Measurements from ENCODE around the gene NHP2.
"Not testable (repeated sequence)": the region's sequence is repeated elsewhere in the genome, so short reads cannot be mapped to it uniquely, and the experiment has no call there.

Gene NHP2

GRCh38 chr5:178129296-178129695 is 24.4 kb downstream of the NHP2 start:
- no peak for DNase-seq

DNA sequence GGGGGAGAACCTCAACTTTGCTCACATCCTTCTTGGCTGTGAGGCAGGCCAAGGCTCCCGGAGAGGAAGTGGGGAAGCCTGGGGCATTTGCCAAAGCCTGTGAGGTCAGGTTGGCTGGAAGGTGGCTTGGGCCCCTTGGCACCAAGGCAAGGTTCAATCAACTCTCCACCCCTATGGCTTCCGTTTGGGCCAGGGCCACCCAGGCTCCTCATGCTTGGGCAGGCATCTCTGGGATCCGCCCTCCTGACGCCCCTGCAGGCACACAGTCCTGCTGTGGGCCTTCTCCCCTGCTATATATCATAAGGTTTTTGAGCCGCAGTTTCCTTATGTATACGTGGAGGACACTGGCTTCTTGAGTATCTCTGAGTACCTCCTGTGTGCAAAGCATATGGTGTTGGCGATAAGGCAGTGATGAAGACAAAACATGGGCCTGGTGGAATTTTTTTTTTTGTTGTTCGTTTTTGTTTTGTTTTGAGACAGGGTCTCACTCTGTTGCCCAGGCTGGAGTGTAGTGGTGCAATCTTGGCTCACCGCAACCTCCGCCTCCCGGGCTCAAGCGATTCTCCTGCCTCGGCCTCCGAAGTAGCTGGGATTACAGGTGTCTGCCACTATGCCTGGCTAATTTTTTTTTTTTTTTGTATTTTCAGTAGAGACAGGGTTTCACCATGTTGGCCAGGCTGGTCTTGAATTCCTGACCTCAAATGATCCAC is 26.2 kb downstream of the NHP2 start:
- DNase-seq, result not testable (repeated sequence)

GRCh38 chr5:178126556-178126955 is 27.1 kb downstream of the NHP2 start:
- DNase-seq, result no peak

DNA sequence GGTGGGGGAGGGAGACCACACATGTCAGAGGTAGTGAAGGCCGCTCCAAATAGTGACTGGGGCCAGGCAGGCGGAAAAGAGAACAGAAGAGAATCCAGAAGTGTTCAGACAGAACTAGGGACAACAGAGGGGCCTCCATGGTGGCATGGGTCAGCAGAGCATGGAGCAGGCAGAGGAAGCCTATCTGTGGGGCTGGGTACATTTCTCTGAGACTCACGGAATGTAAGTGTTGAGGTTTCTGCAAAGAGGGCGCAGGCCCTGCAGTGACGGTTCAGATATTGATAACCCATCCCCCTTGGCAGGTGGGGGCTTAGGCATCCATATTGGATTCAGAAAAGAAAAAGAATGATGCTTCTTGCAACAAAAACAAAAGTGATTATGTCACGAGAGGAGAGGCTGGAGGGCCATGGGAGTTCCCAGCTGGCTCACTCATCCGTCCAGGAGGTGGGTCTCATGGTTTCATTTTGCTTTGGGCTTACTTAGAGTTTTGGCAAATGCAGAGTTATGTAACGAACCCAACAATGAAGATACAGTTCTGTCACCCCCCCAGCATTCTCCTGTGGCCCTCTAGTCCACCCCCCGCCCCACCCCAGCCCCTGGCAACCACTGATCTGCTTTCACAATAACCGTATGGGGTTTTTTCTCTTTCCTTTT is 28.3 kb downstream of the NHP2 start:
- DNase-seq, result no peak

- DNase-seq, result no peak
Observed at GRCh38 chr5:178123966-178124925, 29.4 kb downstream of the NHP2 start.

DNA sequence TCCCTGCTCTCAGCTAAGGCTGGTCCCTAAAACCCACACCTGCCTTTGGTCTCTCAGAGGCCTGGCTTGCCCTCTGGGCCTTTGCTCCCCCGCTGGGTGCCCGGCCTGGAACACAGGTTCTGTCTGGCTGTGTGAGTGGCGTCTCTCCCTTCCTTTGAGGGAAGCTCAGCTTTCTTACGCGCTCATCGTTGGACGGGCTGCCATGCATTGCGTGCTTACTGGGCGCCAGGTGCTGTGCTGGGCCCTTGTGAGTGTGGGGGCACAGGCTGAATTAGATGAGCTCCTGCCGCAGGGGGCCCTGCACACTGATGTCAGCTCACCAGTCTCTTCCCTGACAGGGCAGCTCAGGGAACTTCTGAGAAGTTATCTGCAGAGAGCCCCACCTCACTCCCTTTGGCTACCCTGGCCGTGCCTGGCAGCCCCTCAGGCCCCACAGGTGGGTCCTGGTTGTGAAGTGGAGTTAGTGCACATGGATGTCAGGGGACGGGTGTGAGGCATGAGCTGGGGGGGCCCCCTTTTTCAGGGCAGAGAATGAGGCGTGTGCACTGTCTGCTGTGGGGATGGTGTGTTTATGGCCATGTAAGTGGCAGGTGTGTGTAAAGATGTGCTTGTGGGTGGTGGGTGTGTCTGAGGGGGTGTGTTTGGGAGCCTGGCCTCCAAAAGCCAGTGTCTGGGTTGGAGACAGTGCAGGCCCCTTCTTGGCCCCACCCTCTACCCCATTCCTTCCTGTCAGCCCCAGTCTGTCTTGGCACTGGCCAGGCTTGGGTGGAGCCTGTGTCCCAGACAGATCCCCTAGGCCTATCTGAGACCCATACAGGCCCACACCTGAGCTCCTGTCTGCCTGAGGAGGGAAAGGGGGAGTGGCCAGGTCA is 30.4 kb downstream of the NHP2 start:
- DNase-seq, result no peak

DNA sequence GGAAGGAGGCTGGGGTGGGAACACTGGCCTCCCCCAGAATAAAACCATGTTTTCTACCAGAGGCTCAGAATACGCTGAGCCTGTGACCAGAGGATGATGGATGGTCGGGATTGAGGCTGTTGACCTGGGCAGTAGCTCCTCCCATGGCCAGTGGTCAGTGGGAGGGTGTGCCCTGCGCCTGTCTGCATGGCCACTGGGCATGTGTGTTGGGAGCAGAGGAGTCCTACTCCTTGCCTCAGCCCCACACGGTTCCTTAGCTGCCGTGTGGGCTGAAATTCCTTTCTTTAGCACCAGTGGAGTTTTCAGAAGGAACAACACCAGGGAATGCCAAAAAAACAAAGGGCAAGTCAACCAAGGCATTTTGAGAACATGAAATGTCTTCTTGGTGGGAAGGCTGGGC is 31.3 kb downstream of the NHP2 start:
- no peak for DNase-seq

DNA sequence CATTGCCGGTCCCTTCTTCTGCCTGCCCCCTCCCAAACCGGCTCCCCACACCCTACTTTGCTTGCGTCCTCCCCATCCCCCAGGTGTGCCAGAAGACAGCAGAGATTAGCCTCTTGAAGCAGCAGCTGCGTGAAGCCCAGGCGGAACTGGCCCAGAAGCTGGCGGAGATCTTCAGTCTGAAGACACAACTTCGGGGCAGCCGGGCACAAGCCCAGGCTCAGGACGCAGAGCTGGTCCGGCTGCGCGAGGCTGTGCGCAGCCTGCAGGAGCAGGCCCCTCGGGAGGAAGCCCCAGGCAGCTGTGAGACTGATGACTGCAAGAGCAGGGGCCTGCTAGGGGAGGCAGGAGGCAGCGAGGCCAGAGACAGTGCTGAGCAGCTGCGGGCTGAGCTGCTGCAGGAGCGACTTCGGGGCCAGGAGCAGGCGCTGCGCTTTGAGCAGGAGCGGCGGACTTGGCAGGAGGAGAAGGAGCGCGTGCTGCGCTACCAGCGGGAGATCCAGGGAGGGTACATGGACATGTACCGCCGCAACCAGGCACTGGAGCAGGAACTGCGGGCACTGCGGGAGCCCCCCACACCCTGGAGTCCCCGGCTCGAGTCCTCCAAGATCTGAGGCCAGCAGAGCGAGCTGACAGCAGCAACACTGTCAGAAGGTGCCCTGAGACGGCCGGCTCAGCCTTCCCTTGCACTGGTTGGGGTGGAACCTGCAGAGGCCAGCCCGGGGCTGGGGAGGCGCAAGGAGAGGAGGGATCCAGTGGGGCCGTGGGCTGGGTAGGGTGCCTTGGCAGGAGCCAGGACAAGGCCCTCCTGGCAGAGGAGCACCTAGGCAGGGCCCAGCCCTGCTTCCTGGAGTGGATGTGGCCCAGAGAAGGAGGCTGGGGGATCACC is 32.1 kb downstream of the NHP2 start:
- DNase-seq, result no peak

DNA sequence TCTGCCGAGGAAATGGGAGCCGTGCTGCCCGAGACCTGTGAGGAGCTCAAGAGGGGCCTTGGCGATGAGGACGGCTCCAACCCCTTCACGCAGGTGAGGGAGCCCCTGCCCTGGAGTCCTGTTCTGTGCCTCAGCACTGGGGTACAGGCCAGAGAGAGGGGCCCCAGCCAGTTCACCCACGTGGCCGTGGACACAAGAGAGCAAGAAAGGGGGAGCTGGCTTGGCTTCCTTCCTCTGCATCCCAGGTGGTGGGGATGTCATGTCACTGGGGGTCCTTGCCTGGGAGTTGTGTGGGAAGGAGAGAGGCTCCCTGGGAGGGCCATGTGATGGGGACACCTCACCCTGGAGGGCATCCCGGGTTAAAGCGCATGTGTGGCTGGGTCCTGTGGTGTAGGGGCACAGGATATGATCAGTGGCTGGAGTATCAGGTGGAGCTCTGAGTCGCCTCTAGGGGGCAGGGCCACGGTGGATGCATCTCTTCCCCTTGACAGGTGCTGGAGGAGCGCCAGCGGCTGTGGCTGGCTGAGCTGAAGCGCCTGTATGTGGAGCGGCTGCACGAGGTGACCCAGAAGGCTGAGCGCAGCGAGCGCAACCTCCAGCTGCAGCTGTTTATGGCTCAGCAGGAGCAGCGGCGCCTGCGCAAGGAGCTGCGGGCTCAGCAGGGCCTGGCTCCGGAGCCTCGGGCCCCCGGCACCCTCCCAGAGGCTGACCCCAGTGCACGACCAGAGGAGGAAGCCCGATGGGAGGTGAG is 32.9 kb downstream of the NHP2 start:
- DNase-seq, result peak; percentile 88

DNA sequence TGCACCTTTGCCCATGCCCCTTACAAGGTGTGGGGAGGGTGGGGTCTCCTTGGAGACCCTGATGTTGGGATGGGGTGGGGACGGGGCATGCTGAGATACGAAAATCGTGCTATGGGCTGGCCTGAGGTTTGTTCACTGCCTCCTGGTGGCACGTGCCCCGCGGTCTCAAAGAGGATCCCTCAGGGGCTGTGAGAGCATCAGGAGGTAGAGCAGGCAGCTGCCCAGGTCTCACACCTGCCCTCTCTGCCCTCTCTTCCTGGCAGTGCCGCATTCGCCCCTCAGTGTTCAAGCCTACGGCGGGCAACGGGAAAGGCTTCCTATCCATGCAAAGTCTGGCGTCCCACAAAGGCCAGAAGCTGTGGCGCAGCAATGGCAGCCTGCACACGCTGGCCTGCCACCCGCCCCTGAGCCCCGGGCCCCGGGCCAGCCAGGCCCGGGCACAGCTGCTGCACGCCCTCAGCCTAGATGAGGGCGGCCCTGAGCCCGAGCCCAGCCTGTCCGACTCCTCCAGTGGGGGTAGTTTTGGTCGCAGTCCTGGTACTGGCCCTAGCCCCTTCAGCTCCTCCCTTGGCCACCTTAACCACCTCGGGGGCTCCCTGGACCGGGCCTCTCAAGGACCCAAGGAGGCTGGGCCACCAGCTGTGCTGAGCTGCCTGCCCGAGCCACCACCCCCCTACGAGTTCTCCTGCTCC is 33.6 kb downstream of the NHP2 start:
- DNase-seq, result no peak

DNA sequence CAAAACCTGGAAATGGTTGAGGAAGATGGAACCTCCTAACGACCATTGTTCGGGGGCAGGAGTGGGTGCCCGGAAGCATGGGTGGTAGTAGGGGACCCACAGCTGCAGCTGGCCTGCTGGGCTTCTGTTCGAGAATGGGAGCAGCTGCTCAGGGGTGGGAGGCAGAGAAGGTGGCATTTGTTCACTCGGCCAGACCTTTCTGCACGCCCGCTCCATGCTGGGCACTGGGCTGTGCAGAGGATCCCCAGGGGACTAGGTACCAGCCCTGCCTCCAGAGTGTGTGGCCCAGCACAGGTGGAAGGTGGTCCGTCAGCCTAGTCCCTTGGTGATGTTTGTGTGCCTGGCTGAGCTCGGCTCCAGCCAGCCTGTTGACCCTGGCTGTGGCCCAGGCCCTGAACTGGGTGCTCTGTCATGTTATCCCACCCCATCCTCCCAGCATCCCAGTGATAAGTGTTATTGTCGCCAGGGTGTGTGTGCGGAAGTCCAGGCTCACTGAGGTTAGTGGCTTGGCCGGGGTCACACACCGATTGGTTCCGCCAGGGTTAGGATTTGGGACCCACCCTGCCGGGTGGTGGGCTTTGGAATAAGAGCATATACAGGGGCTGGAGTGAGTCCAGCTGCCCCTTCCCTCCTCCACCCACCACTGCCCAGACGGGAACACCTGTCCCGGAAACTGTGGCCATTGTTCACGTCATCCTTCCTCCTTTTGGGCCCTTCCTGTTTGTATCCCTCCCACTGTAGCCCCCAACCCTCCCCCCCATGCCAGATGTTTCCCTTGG is 35.6 kb downstream of the NHP2 start:
- no peak for DNase-seq

DNA sequence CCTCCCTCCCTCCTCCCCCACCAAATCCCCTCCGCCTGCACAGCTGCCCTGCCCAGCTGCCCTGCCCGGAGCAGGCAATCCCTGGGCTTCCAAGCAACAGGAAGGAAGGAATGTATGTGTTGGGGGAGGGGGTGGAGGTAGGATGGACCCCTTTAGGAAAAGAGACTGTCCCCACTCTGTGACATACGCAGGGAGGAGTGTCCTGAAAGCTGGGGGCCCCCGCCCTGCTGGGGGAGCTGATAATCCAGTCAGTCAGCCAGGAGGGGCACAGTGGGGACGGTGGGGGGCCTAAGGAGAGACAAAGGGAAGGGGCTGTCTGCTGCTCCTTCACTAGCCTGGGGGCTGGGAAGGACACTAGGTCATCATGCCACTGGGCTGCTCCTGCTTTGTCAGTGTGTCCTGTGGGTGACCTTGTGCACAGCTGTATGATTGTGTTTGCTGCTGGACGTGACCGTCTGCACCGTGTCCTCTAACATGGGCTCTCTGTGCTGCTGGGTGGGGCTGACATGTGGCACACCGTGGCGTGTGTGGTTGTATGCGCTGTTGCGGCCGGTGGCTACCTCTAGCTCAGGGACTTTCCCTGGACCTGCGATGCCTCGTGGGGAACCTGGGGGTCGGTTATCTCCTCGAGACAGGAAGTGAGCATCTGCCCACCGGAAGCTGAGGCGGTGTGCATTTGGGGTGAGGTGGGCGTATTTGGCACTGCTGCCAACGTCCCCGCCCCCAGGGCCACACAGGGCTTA is 37.4 kb downstream of the NHP2 start:
- DNase-seq, result no peak

DNA sequence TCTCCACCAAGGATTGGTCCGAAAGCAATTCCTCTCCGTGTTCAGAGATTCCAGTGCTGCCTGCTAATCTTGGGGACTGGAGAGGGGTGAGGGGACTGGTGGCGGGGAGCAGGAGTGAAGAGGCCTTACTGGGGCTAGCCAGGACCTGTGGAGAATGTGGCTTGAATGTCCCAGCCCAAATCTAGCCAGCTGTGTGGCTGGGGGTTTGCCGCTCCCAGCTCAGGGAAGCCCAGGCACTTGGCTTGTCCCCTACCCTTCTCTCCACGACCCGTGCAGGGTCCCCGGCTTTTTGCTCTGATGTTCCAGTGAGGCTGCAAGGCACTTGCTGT is 37.9 kb downstream of the NHP2 start:
- no peak for DNase-seq

- DNase-seq, result no peak
Observed at GRCh38 chr5:178115136-178115813, 38.4 kb downstream of the NHP2 start.

GRCh38 chr5:178114325-178115135 is 39.2 kb downstream of the NHP2 start:
- no peak for DNase-seq

- no peak for DNase-seq
Observed at GRCh38 chr5:178113841-178114324, 39.8 kb downstream of the NHP2 start.
